ENCODE measurements around the gene ZC3H7A. TPM values are rescaled to one million over a fixed set of nuclear protein-coding genes. Genes with fewer than 3 reads are reported as not detected.

The ZC3H7A gene
- total and polyA plus RNA-seq, 2 of the 13 experiments (the other 11 are each of a cell fraction or from before 2014, with no cell fraction given) = 29.2 to 36.8 TPM

- TF ChIP-seq ZNF614 (CRISPR knock-in tag; IDR thresholded peaks at IDR 0.05; ENCODE audit: borderline replicate concordance) (no peak), JUND (CRISPR knock-in tag; IDR thresholded peaks at IDR 0.05) (no peak), ZMAT5 (CRISPR knock-in tag; IDR thresholded peaks at IDR 0.05; ENCODE audit: borderline replicate concordance, low read depth) (no peak), ZNF101 (CRISPR knock-in tag; IDR thresholded peaks at IDR 0.05; ENCODE audit: borderline replicate concordance, low read depth) (no peak), HNF4G (IDR thresholded peaks at IDR 0.05; ENCODE audit: borderline replicate concordance, low read depth, low read length) (no peak), HNF4G (CRISPR knock-in tag; IDR thresholded peaks at IDR 0.05; ENCODE audit: borderline replicate concordance, low read depth) (no peak), ZNF674 (CRISPR knock-in tag; IDR thresholded peaks at IDR 0.05; ENCODE audit: low read depth) (no peak), ZNF329 (CRISPR knock-in tag; IDR thresholded peaks at IDR 0.05; ENCODE audit: low read depth) (no peak), ZNF790 (CRISPR knock-in tag; IDR thresholded peaks at IDR 0.05; ENCODE audit: borderline replicate concordance) (no peak), TOPORS (CRISPR knock-in tag; IDR thresholded peaks at IDR 0.05) (no peak), HDAC1 (CRISPR knock-in tag; IDR thresholded peaks at IDR 0.05) (0 out of 2 replicates have a peak, but pooled peaks have one; percentile 28), KAT7 (CRISPR knock-in tag; IDR thresholded peaks at IDR 0.05; ENCODE audit: borderline replicate concordance) (no peak), ZNF530 (CRISPR knock-in tag; IDR thresholded peaks at IDR 0.05; ENCODE audit: low read depth) (no peak), FOXA3 (CRISPR knock-in tag; IDR thresholded peaks at IDR 0.05) (peak; percentile 70), CSRNP2 (CRISPR knock-in tag; conservative IDR thresholded peaks at IDR 0.05; ENCODE audit: low read depth) (no peak), CENPT (CRISPR knock-in tag; IDR thresholded peaks at IDR 0.05; ENCODE audit: low read depth) (no peak), ZIK1 (CRISPR knock-in tag; IDR thresholded peaks at IDR 0.05; ENCODE audit: borderline replicate concordance, low read depth) (no peak), MED13 (CRISPR knock-in tag; IDR thresholded peaks at IDR 0.05) (no peak), ZMYM4 (CRISPR knock-in tag; IDR thresholded peaks at IDR 0.05) (no peak), YEATS4 (CRISPR knock-in tag; IDR thresholded peaks at IDR 0.05; ENCODE audit: borderline replicate concordance) (no peak), ISL2 (CRISPR knock-in tag; IDR thresholded peaks at IDR 0.05) (peak; percentile 54; the same call in 1 of the 2 replicates), ZBTB1 (CRISPR knock-in tag; IDR thresholded peaks at IDR 0.05; ENCODE audit: borderline replicate concordance) (no peak), ZKSCAN1 (IDR thresholded peaks at IDR 0.05; ENCODE audit: low read length) (no peak), MIXL1 (CRISPR knock-in tag; IDR thresholded peaks at IDR 0.05) (peak; percentile 26; the same call in 1 of the 2 replicates), ZNF460 (CRISPR knock-in tag; IDR thresholded peaks at IDR 0.05; ENCODE audit: borderline replicate concordance) (peak; percentile 4; the same call in 1 of the 2 replicates), SYNCRIP (IDR thresholded peaks at IDR 0.05; ENCODE audit: insufficient read depth, low read depth, low read length) (no peak)
- TF ChIP-seq, protein P1, sequence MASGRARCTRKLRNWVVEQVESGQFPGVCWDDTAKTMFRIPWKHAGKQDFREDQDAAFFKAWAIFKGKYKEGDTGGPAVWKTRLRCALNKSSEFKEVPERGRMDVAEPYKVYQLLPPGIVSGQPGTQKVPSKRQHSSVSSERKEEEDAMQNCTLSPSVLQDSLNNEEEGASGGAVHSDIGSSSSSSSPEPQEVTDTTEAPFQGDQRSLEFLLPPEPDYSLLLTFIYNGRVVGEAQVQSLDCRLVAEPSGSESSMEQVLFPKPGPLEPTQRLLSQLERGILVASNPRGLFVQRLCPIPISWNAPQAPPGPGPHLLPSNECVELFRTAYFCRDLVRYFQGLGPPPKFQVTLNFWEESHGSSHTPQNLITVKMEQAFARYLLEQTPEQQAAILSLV (CRISPR knock-in tag; IDR thresholded peaks at IDR 0.05; ENCODE audit: borderline replicate concordance) = no peak
- TF ChIP-seq, protein P2, sequence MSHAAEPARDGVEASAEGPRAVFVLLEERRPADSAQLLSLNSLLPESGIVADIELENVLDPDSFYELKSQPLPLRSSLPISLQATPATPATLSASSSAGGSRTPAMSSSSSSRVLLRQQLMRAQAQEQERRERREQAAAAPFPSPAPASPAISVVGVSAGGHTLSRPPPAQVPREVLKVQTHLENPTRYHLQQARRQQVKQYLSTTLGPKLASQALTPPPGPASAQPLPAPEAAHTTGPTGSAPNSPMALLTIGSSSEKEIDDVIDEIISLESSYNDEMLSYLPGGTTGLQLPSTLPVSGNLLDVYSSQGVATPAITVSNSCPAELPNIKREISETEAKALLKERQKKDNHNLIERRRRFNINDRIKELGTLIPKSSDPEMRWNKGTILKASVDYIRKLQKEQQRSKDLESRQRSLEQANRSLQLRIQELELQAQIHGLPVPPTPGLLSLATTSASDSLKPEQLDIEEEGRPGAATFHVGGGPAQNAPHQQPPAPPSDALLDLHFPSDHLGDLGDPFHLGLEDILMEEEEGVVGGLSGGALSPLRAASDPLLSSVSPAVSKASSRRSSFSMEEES (CRISPR knock-in tag; IDR thresholded peaks at IDR 0.05) = no peak
Observed at GRCh38 chr16:11759163-11759834, 37.8 kb downstream of the ZC3H7A start (continued).

Data from HepG2 (cell line).